ENCODE results near the gene PADI4.

The PADI4 gene

DNA sequence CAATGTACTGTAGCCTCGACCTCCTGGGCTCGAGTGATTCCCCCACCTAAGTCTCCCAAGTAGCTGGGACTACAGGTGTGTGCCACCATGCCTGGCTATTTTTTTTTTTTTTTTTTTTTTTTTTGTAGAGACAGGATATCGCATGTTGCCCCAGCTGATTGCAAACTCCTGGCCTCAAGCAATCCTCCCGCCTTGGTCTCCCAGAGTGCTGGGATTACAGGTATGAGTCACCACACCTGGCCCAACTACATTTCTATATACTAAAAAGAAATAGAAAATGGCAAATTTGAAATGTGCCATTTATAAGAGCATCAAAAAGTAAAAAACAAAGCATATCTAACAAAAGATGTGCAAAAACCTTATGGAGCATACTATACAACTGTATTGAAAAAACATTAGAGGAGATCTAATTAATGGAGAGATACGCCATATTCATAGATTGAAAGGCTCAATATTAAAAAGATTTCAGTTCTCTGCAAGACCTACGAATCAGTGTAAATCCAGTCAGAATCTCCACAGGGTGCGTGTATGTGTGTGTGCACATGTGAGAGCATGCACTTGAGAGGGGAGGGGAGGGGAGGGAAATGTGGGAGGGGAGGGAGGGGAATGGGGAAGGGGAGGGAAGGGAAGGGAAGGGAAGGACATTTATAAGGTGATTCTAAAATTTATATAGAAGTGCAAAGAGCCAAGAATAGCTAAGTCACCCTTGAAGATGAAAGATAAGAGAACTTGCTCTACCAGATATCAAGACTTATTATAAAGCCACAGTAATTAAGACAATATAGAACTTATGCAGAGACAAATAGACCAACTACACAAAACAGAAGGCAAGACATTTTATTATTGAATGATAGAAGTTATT, 15.5 kb upstream of the PADI4 start:
- TF ChIP-seq, protein P1, sequence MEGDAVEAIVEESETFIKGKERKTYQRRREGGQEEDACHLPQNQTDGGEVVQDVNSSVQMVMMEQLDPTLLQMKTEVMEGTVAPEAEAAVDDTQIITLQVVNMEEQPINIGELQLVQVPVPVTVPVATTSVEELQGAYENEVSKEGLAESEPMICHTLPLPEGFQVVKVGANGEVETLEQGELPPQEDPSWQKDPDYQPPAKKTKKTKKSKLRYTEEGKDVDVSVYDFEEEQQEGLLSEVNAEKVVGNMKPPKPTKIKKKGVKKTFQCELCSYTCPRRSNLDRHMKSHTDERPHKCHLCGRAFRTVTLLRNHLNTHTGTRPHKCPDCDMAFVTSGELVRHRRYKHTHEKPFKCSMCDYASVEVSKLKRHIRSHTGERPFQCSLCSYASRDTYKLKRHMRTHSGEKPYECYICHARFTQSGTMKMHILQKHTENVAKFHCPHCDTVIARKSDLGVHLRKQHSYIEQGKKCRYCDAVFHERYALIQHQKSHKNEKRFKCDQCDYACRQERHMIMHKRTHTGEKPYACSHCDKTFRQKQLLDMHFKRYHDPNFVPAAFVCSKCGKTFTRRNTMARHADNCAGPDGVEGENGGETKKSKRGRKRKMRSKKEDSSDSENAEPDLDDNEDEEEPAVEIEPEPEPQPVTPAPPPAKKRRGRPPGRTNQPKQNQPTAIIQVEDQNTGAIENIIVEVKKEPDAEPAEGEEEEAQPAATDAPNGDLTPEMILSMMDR (IDR thresholded peaks at IDR 0.05; ENCODE audit: control insufficient read depth, extremely low read depth, insufficient read depth) = no peak
- no peak overlapping the region for H3K4me3 ChIP-seq (ENCODE audit: low read depth, low read length)
- peak; percentile 56 for DNase-seq (ENCODE audit: low read depth)

DNA sequence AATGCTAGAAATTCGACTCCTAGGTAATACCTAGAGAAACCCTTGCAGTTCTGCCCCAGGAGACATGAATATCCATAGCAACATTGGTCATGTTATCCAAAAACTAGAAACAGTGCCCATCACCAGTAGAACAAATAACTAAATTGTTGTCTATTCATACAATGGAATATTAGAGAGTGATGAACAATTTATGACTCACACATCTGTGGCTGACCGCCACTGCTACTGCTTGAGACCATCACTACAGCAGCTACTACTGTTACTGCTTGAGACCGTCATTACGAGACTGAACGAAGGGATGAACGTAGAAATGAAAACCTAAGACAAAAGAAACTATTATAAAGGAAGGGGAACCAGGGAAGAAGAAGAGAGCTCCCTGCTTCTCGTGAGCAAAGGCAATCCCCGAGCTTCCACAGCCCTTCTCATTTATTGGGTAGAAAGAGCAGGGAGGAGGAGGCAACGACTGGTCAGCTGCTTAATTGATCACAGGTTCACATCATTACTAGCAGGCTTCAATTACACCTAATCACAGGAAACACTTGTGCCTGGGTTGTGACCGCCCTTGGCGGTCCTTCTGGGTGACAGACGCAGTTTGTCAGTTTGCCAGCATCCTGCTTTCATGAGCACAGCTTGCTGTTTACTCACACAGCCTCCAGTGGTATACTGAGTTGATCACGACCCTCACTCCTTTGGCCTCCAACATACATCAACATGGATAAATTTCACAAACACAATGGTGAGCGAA, 14.1 kb upstream of the PADI4 start:
- no peak overlapping the region for H3K4me3 ChIP-seq (ENCODE audit: low read depth, low read length)
- TF ChIP-seq, protein P1 (IDR thresholded peaks at IDR 0.05; ENCODE audit: control insufficient read depth, extremely low read depth, insufficient read depth) = no peak
- DNase-seq (ENCODE audit: low read depth) = no peak

DNA sequence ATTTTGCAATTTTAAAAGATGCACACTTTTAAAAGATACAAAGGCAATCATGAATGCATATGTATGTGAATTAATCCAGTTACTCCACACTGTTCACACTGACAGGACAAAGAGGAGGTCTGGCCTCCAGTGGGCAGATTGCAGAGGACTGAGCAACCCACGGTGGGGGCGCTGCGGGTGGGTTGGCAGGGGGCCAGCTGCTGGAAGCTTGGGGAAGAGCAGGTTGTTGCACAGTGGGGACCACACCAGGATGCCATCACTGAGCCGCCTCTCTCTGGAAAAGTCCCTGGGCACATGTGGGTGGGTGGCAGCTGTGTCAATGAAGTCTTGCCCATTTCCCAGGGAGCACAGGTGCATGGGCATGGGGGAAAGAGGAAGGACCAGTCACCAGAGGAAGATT, 12.7 kb upstream of the PADI4 start:
- no peak overlapping the region for H3K4me3 ChIP-seq (ENCODE audit: low read depth, low read length)
- TF ChIP-seq, protein P1 (IDR thresholded peaks at IDR 0.05; ENCODE audit: control insufficient read depth, extremely low read depth, insufficient read depth) = no peak
- DNase-seq (ENCODE audit: low read depth) = no peak

- no peak overlapping the region for H3K4me3 ChIP-seq (ENCODE audit: low read depth, low read length)
- TF ChIP-seq, protein P1 (IDR thresholded peaks at IDR 0.05; ENCODE audit: control insufficient read depth, extremely low read depth, insufficient read depth) = no peak
- DNase-seq (ENCODE audit: low read depth) = no peak
These were observed 11.9 kb upstream of the PADI4 start for GRCh38 chr1:17296086-17296485.

DNA sequence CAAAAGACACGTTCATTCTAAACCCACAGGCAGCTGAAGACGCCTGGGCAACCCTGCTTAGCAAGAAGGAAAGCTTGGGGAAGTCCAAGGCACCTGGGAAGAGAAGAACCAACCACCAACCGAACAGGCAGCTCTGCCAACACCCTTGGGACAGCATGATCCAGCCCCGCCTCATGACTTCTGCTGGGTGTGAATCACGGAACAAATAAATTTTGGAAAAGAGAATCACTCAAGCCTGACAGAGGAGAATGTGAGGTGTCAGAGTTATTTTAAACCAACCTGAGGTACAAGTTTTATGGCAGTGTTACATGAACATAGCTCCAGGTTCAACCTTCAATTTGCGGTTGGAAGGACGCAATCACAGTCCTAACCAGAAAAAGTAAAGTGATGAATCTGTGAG, 10.0 kb upstream of the PADI4 start:
- DNase-seq (ENCODE audit: low read depth) = peak; percentile 30
- H3K4me3 ChIP-seq (ENCODE audit: low read depth, low read length) = no peak overlapping the region
- TF ChIP-seq, protein P1 (IDR thresholded peaks at IDR 0.05; ENCODE audit: control insufficient read depth, extremely low read depth, insufficient read depth) = no peak

GRCh38 chr1:17301767-17302166, 6.2 kb upstream of the PADI4 start:
- DNase-seq (ENCODE audit: low read depth) = no peak
- TF ChIP-seq, protein P1 (IDR thresholded peaks at IDR 0.05; ENCODE audit: control insufficient read depth, extremely low read depth, insufficient read depth) = no peak
- no peak overlapping the region for H3K4me3 ChIP-seq (ENCODE audit: low read depth, low read length)
